BJ (cell line): ENCODE results near the gene RASAL3. TPM values are rescaled to one million over a fixed set of nuclear protein-coding genes. Genes with fewer than 3 reads are reported as not detected.
A peak's percentile ranks its signal among the peaks of the same experiment; 100 is the strongest.
"Not testable (repeated sequence)": the region's sequence is repeated elsewhere in the genome, so short reads cannot be mapped to it uniquely, and the experiment has no call there.

Experiments
- CTCF ChIA-PET: fragments of 350-600 bp; formaldehyde crosslinking; extraction: SDS; loops from one replicate; lab custom pipeline; 2021; ENCODE audit warnings: antibody characterized with exemption, inconsistent platforms; lab: Yijun Ruan, JAX
- POLR2A ChIA-PET: fragments of 300-600 bp; sonication (Branson Sonifier 250); formaldehyde crosslinking; extraction: SDS; loops from one replicate; lab custom pipeline; 2021; ENCODE audit warnings: antibody characterized with exemption; lab: Charles Lee
- DNase-seq: peaks from one replicate; pipeline ENCODE4 v3.0.0-alpha.2; 2011; ENCODE audit warnings: low read depth
- H3K27me3 ChIP-seq: 2 replicates; pipeline ENCODE4 v1.6.0; 2011; ENCODE audit warnings: low read length; ENCODE audit not compliant: control insufficient read depth, insufficient read depth
- H3K36me3 ChIP-seq: 2 replicates; pipeline ENCODE4 v1.5.1; 2011; ENCODE audit warnings: low read length; ENCODE audit not compliant: control insufficient read depth, insufficient read depth
- H3K4me3 ChIP-seq: 2 replicates; pipeline ENCODE4 v1.5.1; 2011; ENCODE audit warnings: low read depth, mild to moderate bottlenecking, control low read depth, low read length
- CTCF ChIP-seq: IDR thresholded peaks from 2 replicates; pipeline ENCODE4 v1.5.1; 2011; ENCODE audit warnings: low read depth, mild to moderate bottlenecking, control low read depth, inconsistent platforms, low read length, moderate library complexity; ENCODE audit not compliant: insufficient read depth
- polyA plus RNA-seq: library from polyadenylated mRNA; depleted of rRNA; stranded (reverse); fragments of >200 nt; gene quantifications from 2 replicates; pipeline ENCODE4 v1.2.3, GENCODE V29; 2011

The RASAL3 gene
- polyA plus RNA-seq, 1 experiment: not detected

GRCh38 chr19:15417699-15418098 lies 46.6 kb downstream of the RASAL3 start:
- POLR2A ChIA-PET: no interaction called here
- TF ChIP-seq CTCF: no peak
- no peak for DNase-seq
- CTCF ChIA-PET: interaction anchor here (1.0 to 2.9 kb wide), 3 partner anchors 23 to 240 kb away, joined by 4 to 11 read pairs (median 4); no protein-coding TSS in a partner anchor
- Histone ChIP-seq H3K4me3 (peak overlapping the region; percentile 99), H3K27me3 (no peaks in the 10 kb centered on the region), H3K36me3 (peaks cover 13% of the 10 kb centered on the region)

- no peaks in the 10 kb centered on the region for H3K27me3 ChIP-seq
- ChIA-PET POLR2A (no interaction called here), CTCF (interaction anchor here (1.0 kb wide), 1 partner anchor 20 kb away, joined by 3 read pairs; no protein-coding TSS in a partner anchor)
- no peak overlapping the region for H3K4me3 ChIP-seq
- DNase-seq: no peak
- H3K36me3 ChIP-seq: peaks cover 3% of the 10 kb centered on the region
- no peak for TF ChIP-seq CTCF
These were observed 51.5 kb downstream of the RASAL3 start for GRCh38 chr19:15412832-15413231.

- CTCF ChIA-PET: interaction anchor here (1.0 kb wide), 1 partner anchor 26 kb away, joined by 3 read pairs; no protein-coding TSS in a partner anchor
- H3K27me3 ChIP-seq, H3K36me3 ChIP-seq, H3K4me3 ChIP-seq, DNase-seq: not testable (repeated sequence)
- POLR2A ChIA-PET: interaction anchor here (0.6 kb wide), 2 partner anchors 17 to 156 kb away, joined by 4 to 5 read pairs; no protein-coding TSS in a partner anchor
These were observed 53.0 kb downstream of the RASAL3 start for GRCh38 chr19:15411351-15411750.

GRCh38 chr19:15404780-15405211 lies 59.5 kb downstream of the RASAL3 start:
- no peak for DNase-seq
- Histone ChIP-seq H3K36me3 (peaks cover 25% of the 10 kb centered on the region), H3K27me3 (no peaks in the 10 kb centered on the region), H3K4me3 (no peak overlapping the region)
- ChIA-PET POLR2A (interaction anchor here (0.6 kb wide), 1 partner anchor 17 kb away, joined by 3 read pairs; no protein-coding TSS in a partner anchor), CTCF (no interaction called here)
- no peak for TF ChIP-seq CTCF

GRCh38 chr19:15404097-15404779 lies 60.1 kb downstream of the RASAL3 start:
- DNase-seq: no peak
- H3K36me3 ChIP-seq: peaks cover 30% of the 10 kb centered on the region
- POLR2A ChIA-PET: no interaction called here

More at GRCh38 chr19:15404097-15404779, 60.1 kb downstream of the RASAL3 start:
- Histone ChIP-seq H3K27me3 (no peaks in the 10 kb centered on the region), H3K4me3 (no peak overlapping the region)
- CTCF ChIA-PET: no interaction called here
- TF ChIP-seq CTCF: no peak
